GM21367 (cell line): ENCODE results near the gene RNF220.

Experiments used
- ATAC-seq: cut with Tn5 transposase; IDR thresholded peaks from one replicate; pipeline ENCODE4 v1.9.1; 2021; ENCODE audit not compliant: unreplicated experiment

RNF220 gene

DNA sequence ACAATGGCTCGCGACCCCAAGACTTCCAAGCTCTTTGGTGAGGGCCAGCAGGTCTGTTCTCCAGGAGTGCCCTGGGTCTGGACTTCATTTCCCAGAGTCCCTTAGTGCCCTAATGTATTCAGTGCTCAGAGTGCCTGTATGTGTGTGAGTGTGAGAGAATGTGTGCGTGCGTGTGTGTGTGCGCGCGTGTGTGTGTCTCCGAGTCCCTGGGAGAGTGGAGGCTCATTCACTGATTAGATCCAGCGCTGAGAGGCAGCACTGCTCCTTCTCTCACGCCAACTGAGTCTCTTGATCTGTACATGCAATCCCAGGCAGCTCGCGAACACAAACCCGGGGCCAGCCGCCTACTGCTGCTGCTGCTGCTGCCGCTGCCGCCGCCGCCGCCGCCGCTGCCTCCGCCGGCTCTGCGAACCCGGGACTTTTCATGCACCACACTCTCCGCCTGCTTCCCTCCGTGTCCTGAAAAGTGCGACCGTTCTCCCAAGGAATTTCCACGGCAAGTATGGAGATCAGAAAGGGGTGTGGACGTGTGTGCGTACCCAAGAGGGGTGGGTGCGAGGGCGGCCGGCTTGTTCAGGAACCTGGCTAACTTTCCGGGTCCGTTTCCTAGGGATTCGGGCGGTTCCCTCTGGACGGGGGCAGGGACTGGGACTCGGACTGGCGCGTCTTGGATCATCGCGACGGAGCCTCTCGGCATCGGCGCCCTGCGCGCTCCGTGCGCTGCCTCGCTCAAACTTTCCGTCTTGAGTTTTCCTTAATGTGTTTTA, at the start of gene RNF220:
RNF220 (plus strand) TSS at position 225 of the 767 bp plus-strand sequence.
- no peak for ATAC-seq

DNA sequence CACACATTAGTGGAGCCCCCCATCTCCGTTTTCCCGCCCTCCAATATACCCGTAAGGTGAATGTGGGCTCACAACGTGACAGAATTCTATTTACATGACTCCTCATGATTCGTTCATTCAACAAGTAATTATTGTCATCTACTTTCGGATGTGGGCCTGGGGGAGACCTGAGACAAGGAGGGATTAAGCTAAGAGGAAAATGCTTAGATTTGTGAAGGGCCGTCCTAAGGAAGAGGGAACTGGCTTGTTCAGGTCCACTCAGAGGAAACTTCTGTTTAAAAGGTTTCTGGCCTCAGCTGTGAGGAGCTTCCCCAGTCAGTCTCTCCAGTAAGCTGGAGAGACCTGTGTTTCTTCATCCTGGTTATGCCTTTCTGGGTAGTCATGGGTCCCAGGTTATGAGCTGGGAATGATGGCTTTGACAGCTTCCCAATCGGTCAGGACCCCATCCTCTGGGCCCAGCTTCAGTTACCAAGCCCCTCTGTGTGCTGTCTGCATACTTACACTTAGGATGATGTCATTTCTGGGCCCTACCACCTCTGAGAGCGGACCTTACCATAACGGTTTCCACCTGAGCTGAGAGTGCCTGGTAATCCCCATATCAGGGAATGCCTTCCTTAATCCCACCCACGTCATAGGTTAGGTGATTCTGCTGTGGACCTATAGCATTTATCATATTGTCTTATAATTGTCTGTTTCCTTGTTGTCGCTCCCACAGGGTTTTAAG, 49.3 kb upstream of the RNF220 start:
- no peak for ATAC-seq

DNA sequence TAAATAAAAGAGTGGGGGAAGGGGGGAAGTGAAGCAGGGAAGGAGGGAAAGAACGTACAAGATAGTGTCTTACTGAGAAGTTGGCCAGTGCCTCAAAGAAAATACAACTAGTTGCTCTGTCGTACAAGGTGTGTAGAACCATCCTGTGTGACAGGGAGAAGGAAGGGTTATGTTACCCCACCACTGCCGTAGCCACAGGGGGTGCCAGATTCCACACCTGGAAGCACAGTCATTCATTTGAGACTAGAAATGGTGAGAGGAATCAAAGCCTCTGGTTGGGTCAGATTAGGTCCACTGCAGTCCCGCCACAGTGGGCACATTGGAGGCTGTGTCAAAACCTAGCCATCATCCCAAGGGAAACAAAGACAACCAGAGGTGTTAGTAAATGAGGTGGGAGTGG, 47.3 kb upstream of the RNF220 start:
- no peak for ATAC-seq

DNA sequence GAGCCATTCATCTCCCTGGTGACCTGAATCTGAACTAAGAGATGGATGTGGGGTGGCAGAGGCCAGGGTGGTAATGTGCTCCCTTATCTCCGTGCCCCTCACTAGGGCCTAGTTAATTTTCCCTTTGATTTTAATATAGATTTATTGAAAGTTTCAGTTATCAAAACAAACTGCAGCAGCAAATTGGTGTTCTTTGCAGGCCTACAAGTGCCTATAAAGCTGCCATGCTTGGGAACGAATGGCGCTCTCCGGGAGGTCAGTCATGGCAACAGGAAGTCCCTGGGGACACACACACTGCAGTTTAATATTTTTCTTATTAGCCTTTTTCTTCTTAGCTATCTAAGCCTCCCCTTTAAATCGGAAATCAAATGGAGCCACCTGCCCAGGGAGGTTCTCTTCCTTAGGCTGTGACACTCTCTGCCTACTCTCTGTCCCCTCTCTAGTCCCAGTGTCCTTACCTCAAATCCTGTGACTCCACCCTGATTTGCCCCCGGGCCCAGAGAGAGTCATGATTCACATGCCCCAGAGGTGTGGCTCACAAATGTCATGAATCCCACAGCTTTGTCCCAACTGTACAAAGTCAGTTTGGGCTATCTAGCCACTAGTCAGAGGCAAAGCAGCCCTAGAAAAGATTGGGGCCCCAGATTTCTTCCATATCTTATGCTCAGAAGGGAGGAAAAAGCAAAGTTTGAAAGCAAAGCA, 45.7 kb upstream of the RNF220 start:
- no peak for ATAC-seq

DNA sequence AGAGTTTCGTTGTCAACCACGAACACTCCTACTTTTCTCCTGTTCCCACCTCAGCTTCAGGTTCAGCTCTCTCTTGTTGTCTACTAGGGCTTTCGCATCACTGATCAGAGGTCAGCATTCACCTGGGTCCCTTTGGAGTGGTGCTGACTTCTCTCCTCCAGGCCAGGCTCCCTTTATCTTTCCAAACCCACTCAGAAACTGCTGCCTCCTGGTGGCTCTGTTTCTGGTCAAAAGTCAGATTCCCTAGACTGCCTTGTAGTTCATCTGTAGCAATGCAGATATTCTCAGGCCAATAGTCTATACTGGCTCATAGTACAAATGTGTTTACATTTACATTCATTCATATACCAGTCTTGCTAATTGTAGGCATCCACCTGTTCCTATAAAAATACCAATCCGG, 43.6 kb upstream of the RNF220 start:
- ATAC-seq: no peak

DNA sequence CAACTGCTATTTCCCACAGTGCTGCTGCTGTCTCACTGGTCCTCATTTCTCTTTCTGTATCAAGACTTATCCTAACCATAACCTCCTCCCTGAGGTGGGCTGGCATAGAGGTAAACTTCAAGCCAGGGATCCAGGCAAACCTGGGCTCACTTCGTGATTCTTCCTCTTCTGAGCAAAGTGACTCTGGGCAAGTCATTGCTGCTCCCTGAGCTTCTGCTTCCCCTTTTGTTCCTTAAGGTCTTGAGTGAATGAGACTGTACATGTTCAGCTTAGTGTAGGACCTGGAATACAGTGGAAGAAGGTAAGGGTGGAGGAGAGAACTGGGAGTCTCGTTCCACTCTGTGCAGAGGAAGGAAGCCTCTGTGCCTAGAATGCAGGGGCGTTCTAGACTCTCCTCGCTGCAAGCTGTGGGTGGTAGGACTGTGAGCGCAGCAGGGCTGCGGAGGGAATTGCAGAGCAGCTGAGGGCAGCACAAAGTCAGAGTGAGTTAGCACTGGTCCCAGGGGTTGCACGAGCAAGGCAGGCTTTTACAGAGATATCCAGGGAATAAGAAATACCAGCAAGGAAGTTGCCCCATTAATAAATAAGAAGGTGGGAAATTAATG, 38.6 kb upstream of the RNF220 start:
- no peak for ATAC-seq

DNA sequence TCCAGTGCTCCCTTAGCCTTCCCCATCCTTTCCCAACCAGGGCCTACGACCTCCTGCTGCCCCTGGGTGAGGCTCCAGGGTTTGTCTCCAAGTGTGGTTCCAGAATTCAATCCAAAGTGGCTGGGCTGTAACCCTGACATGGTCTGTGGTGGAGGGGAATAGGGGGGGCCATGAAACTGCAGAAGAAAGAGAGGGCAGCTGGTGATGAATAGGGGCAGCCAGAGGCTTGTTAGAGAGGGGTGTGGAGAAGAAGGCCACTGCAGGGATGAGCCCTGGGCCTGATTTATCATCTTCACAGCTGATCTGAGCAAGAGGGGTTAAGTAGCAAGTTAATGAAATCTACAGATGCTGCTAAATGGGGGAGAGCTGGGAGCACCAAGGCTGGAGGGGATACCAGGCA, 37.1 kb upstream of the RNF220 start:
- ATAC-seq: no peak

DNA sequence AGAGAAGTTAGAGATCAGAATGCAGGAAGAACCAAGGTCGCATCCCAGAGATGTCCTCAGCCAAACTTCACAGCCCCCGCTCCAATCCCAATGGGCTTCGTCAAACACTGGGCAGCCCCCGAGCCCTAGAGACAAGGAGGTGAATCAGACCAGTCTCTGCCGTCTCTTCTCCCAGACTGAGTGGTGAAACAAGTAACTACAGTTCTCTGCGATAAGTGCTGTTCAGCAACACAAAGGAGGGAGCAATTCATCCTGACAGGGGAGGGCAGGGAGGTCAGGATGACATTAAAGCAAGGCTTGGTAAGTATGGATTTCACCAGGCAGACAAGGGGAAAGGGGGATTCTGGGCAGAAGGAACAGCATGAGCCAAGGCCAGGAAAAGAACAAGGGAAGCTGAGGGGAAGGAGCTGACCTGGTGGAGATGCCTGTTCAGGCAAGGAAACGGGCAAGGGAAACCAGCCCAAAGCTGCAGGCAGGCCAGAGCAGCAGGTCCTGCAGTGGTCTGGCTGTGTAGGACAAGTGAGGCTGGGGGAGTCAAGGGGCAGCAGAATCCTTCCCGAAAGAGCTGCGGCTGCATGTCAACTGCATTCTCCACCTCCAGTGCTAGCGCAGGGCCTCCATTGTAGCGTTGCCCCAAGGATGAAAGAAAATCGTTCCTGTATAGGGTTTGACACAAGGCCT, 36.4 kb upstream of the RNF220 start:
- ATAC-seq: no peak

DNA sequence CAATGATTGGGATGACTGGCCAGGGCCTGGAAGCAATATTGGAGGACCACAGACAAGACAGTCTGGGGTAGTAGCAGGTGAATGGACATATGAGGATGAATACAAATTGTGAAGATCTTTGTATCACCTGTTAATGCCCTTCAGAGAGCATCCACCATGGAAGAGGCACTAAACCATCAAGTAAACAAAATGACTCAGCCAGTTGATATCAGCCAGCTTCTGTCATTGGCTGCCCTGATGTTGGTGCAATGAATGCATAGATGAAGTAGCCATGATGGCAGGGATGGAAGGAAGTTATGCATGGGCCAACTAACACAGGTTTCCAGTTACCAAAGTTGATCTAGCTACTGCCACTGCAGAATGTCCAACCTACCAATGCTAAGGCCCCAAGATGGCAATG, 33.8 kb upstream of the RNF220 start:
- ATAC-seq: no peak

DNA sequence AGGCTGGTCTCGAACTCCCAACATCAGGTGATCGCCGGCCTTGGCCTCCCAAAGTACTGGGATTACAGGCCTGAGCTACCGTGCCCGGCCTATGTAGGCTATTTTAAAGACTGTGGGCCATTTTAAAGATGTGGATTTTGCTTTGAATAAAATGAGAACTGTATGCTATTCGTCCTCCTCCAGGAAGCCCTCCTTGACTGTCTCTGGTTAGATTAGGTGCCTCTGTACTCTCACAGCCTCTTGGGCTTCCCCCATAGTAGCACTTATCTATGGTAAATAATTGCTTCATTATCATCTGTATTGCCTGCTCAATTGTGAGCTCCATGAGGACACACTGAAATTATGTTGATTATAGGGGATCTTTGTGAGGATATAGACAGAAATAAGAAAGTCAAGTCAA, 29.5 kb upstream of the RNF220 start:
- no peak for ATAC-seq

DNA sequence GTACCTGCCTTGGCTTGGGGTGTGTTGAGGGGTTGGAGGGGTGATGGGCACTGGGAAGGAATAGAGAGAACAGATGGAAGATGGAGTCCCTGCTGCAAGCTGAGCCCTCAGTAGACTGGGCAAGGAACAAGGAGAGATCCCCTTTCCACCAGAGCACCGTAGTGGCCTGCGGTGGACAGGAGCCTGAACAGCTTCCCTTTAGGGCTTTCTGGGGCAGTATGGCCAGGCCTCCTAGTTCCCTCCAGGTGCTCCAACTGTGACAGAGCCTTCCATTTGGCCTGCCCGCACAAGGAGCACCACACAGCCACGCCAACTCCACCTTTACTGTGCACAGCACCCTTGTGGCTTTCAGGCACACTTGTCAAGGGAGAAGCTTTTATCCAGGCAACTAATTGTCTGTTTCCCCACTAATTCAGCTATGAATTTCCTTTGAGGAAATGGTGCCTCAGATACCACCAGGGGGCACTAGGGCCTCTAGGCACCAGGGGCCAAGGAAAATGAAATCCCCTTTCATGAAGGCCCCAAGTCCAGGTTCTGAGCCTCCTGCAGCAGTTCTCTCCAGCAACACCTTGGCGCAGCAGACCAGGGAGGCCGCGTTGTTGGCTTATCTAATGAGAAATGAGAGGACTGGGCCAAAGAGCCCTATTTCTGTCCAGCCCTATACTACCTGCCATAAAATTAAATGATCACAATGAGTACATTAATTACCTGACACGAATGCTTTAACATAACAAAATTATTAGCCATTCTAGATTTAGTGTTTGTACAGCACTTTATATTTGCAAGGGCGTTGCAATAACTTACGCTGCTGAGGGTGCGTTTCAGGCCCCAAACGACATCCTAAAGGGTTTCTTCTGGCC, 26.9 kb upstream of the RNF220 start:
- no peak for ATAC-seq

DNA sequence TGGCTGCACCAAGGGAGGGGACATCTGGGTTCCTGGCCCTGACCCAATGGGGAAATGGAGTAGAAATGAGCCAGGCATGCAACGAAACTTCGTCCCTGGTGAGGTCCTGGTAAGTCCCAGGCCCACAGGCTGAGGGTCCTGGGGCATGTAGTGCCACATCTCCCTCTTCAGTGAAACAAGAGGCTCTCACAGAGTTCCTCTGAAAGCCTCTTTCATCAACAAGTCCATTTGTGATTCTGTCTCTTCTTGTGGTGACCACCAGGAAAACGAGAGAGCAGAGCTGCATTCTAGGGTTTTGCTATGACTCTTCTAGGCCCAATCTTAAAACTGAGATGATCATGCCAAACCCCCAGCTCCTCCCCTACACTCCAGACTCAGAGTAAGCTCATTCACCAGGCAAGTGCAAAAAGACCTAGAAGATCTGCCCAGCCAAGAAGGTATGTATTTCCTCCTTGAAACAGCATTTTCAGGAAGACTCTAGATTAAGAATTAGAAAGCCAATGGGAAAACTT, 24.3 kb upstream of the RNF220 start:
- ATAC-seq: no peak

DNA sequence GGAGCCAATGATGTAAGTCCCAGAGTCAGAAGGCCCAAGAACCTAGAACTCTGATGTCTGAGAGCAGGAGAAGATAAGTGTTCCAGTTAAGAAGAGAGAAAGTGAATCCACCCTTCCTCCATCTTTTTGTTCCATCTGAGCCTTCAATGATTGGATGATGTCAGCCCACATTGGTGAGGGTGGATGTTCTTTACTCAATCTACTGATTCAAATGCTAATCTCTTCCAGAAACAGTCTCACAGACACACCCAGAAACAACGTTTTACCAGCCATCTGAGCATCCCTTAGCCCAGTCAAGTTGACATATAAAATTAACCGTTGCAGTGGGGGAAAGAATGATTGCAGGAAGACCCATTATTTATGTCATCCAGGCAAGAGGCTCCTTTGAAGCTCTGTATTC, 16.5 kb upstream of the RNF220 start:
- no peak for ATAC-seq

DNA sequence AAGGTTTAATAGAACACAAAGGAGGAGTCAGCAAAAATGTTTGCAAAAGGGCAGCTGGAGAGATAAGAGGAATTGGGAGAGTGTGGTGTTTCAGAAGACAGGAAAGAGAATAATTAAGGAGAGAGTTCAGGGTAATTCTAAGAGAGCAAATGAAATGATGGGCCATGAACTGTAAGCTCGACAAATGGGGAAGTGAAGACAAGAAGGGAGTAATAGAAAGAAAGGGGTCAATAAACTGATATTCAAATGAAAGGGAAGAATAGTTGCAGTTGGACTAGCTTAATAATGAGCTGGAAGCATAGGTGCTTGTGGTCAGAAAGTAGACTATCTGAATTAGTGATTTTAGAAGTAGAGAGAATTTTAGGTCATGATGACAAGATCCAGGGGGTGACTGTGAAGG, 15.6 kb upstream of the RNF220 start:
- no peak for ATAC-seq

DNA sequence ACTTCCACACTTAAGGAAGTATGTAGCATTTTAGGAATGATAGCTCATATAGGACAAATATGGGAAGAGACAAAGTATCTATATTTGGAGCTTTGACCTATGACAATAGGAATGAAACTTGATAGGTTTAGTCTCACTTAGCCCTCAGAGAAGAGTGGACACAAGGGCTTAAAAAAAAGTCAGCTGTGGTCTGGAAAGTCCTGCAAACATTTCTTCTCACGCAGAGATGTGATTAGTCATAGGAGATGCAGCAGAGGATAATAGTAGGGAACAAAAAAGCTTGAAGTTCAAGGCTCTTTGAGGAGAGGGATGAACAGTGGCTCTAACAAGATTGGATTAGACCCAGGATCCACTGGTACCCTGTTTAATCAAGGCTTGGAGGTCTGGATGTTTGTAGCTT, 14.8 kb upstream of the RNF220 start:
- ATAC-seq: no peak

DNA sequence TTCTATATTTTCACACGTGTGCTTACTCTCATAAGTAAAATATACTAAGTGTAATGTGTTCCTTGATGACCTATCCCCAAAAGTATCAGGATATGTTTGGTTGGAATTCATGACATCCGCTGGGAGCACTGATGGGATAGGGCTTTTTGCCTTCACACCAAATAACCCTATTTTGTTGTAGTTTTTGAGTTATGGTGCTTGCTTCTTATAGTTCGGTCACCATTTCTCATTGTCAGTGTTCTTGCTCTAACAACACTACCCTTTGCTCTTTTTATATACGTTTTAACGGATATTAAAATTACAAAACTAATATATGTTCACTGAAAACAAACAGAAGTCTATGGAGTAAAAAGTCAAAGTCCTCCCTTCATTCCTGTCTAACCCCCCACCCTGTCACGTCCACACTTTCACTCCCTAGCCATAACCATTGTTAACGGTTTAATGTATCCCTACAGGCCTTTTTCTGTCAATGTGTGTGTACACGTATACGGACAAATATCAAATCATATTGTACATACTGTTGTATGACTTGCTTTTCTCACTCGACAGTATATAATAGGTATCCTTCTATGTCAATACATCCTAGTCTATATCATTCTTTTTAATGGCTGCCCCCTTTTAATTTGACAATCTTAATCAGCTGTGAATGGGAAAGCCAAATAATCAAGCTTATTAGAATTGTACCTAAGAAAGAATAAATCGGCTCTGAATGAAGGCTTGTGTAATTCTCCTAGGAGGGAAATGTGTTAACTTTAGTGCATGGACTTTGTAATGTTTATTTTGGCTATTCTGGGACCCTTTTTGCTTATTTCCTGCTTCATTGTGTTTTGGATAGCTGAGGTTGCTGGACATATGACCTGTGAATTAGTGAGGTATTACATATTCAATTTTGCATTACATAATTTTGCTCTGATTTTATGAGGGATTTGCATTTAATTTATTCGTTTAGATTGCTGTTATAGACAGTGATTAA, 3.5 kb upstream of the RNF220 start:
- no peak for ATAC-seq

DNA sequence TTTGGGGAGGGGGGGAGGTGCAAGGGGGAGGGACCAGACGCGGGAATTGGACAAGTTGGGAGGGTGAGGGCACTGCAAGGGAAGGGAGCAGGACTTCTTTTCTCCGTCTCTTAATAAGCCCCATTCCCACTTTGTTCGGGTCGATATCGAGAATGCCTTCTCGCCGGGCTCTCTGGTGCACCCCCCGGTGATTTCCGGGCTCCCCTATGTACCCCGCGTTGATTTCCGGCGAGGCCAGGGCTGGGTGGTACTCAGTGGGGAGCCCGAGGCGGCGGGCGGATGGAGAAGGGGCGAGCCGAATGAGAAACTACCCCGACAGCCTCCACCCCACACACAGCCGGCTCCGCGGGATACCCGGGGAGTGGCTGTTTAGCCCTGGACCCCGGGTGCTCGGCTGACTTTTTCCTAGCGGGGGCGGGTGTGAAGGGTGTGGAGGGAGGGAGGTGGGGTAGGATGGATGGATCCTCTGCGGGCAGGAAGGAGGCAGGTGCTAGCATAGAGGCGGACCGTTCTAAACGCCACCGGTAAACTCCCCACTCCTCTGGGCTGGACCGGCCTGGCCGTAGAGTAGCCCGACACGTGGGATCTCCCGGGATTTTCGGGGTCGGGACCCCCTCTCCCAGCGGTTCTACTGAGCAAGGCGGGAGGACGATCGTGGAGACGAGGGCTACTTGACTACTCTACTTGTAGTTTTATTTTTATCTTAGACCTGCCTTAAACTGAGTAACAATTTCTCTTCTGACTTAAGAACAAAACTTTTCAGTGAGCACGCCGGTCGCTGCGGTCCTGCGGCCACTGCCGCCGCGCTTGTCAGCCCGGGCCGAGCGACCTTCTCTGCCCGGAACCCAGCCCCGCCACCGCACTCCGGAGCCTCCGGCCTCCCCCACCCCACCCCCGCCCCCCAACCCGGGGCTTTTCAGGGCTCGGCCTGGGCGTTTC, 1.0 kb downstream of the RNF220 start:
- no peak for ATAC-seq
